Measurements from ENCODE around the gene CCL25. TPM values are rescaled to one million over a fixed set of nuclear protein-coding genes. Genes with fewer than 3 reads are reported as not detected.

The CCL25 gene
- total and polyA plus RNA-seq, 2 of the 4 experiments (the other 2 are of a cell fraction), result not detected

DNA sequence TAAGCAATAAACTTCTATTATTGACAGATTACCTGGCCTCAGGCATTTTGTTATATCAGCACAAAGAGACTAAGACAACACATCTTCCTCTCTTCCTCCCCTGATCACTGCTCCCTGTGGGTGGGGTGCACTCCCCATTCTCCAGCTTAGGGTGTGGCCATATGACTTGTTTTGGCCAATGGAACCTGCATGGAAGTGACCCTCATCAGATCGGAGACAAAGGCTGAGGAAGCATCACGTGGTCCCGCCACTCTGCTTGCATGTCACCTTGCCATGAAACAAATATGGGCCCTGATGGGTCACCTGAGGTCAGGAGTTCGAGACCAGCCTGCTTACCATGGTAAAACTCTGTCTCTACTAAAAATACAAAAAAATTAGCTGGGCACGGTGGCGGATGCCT lies 13.7 kb upstream of the CCL25 start:
- Histone ChIP-seq H3K56ac (ENCODE audit: extremely low read depth, insufficient read depth, low read length) (no peak overlapping the region), H3K27me3 (ENCODE audit: control insufficient read depth, insufficient read depth, low read length) (peaks cover 12% of the 10 kb centered on the region; the same call in 1 of the 2 replicates), H2BK20ac (ENCODE audit: low read depth, low read length) (no peak overlapping the region), H3K4me3 (ENCODE audit: insufficient read depth, low read depth, low read length) (no peak overlapping the region), H3K9me3 (ENCODE audit: control insufficient read depth, insufficient read depth, low read length) (no peaks in the 10 kb centered on the region), H3K27ac (ENCODE audit: insufficient read depth, low read length) (no peak overlapping the region), H3K18ac (ENCODE audit: low read depth, low read length) (no peak overlapping the region), H3K9me1 (ENCODE audit: insufficient read depth, low read length) (no peaks in the 10 kb centered on the region), H3K4me2 (ENCODE audit: low read depth, low read length) (no peak overlapping the region), H3K14ac (replicated peaks; ENCODE audit: low read depth, low read length) (no peak overlapping the region), H3K36me3 (ENCODE audit: control insufficient read depth, insufficient read depth, low read length) (no peaks in the 10 kb centered on the region), H3K4me1 (ENCODE audit: control insufficient read depth, insufficient read depth, low read length) (no peaks in the 10 kb centered on the region), H2AK9ac (replicated peaks; ENCODE audit: low read depth, low read length, poor library complexity) (no peak overlapping the region), H4K5ac (ENCODE audit: low read depth, low read length) (no peak overlapping the region), H4K91ac (ENCODE audit: insufficient read depth, low read depth, low read length) (no peak overlapping the region), H3K4ac (ENCODE audit: low read depth, low read length) (no peak overlapping the region), H3K23ac (ENCODE audit: low read depth, low read length) (no peak overlapping the region), H2BK120ac (ENCODE audit: low read depth, low read length) (no peak overlapping the region), H2BK15ac (ENCODE audit: low read depth, low read length) (no peak overlapping the region), H3K9ac (ENCODE audit: low read depth, low read length) (no peak overlapping the region), H4K20me1 (ENCODE audit: insufficient read depth, low read length) (no peaks in the 10 kb centered on the region), H3K79me1 (ENCODE audit: low read depth in 1 of 2, low read length in 2 of 2) (no peaks in the 10 kb centered on the region), H4K8ac (ENCODE audit: low read depth in 2 of 2, low read length in 2 of 2) (no peak overlapping the region), H2BK5ac (ENCODE audit: low read depth, low read length, poor library complexity, severe bottlenecking) (no peak overlapping the region), H2AK5ac (ENCODE audit: low read depth, low read length) (no peak overlapping the region), H2AFZ (replicated peaks; ENCODE audit: low read length, poor library complexity) (no peak overlapping the region)
- in situ Hi-C loops (cut with MboI; ENCODE audit: low sequenced_read_pairs) (no loop called here), dilution Hi-C loops (cut with HindIII; ENCODE audit: low sequenced_read_pairs, unreplicated experiment) (no loop called here), intact Hi-C loops (cut with micrococcal nuclease) (no loop called here)
- ChIA-PET CTCF (no interaction called here), POLR2A (ENCODE audit: unreplicated experiment) (interaction anchor here (0.5 kb wide), 1 partner anchor 12 kb away, joined by 14 read pairs; no protein-coding TSS in a partner anchor)
- TF ChIP-seq RAD21 (IDR thresholded peaks at IDR 0.05; ENCODE audit: low read length) (no peak), POLR2A (IDR thresholded peaks at IDR 0.05; ENCODE audit: low read depth, low read length) (no peak), MAFK (IDR thresholded peaks at IDR 0.05; ENCODE audit: low read depth, low read length) (no peak), FOS (IDR thresholded peaks at IDR 0.05; ENCODE audit: low read depth, low read length) (no peak), CEBPB (IDR thresholded peaks at IDR 0.05; ENCODE audit: low read depth, low read length) (no peak), NFE2L2 (IDR thresholded peaks at IDR 0.05; ENCODE audit: low read depth, low read length) (no peak)
- no CpG with 5 or more reads among the region's 6 CpGs for WGBS, 2 experiments (ENCODE audit: extremely low coverage in 2 of 2, insufficient read length in 1 of 2)
- BruUV-seq (replicated peaks), result no TSS peak
- DNase-seq, result no peak
- ATAC-seq (ENCODE audit: low read depth), result no peak
